GM23248 (cell line): Measurements from ENCODE around the gene TNS2. TPM values are rescaled to one million over a fixed set of nuclear protein-coding genes. Genes with fewer than 3 reads are reported as not detected.

ENCODE experiments used
- DNase-seq: peaks from one replicate; pipeline ENCODE4 v3.0.0-alpha.2; 2015
- H2AFZ ChIP-seq: fragments of 200-600 bp; sonication (generic); 2 replicates; pipeline ENCODE4 v1.6.1; 2016; ENCODE audit warnings: antibody characterized with exemption
- H3F3A ChIP-seq: fragments of 200-600 bp; sonication (generic); 2 replicates; pipeline ENCODE4 v1.6.1; 2016; ENCODE audit warnings: mild to moderate bottlenecking, antibody characterized with exemption, mixed run types; ENCODE audit not compliant: insufficient read depth
- H3K27ac ChIP-seq: fragments of 200-600 bp; sonication (generic); 2 replicates; pipeline ENCODE4 v1.5.1; 2016; ENCODE audit warnings: mild to moderate bottlenecking
- H3K27me3 ChIP-seq: fragments of 200-600 bp; sonication (generic); replicated peaks from 2 replicates; pipeline ENCODE4 v1.6.1; 2016; ENCODE audit warnings: mild to moderate bottlenecking; ENCODE audit not compliant: insufficient read depth
- H3K36me3 ChIP-seq: fragments of 200-600 bp; sonication (generic); 2 replicates; pipeline ENCODE4 v1.6.1; 2016; ENCODE audit warnings: low read depth, mild to moderate bottlenecking
- H3K4me1 ChIP-seq: fragments of 200-600 bp; sonication (generic); 2 replicates; pipeline ENCODE4 v1.6.1; 2016; ENCODE audit warnings: mild to moderate bottlenecking; ENCODE audit not compliant: insufficient read depth
- H3K4me2 ChIP-seq: fragments of 200-600 bp; sonication (generic); one replicate; pipeline ENCODE4 v1.6.1; 2016; ENCODE audit warnings: mild to moderate bottlenecking; ENCODE audit not compliant: unreplicated experiment
- H3K4me3 ChIP-seq: fragments of 200-600 bp; sonication (generic); 2 replicates; pipeline ENCODE4 v1.5.1; 2016; ENCODE audit warnings: mild to moderate bottlenecking
- H3K79me2 ChIP-seq: fragments of 200-600 bp; sonication (generic); 2 replicates; pipeline ENCODE4 v1.6.1; 2016; ENCODE audit warnings: mild to moderate bottlenecking; ENCODE audit not compliant: insufficient read depth
- H3K9ac ChIP-seq: fragments of 200-600 bp; sonication (generic); 2 replicates; pipeline ENCODE4 v1.6.1; 2016; ENCODE audit warnings: mild to moderate bottlenecking
- H3K9me2 ChIP-seq: fragments of 200-600 bp; sonication (generic); 2 replicates; pipeline ENCODE4 v1.6.1; 2016; ENCODE audit warnings: mixed run types, mild to moderate bottlenecking, moderate library complexity; ENCODE audit not compliant: insufficient read depth
- H3K9me3 ChIP-seq: fragments of 200-600 bp; sonication (generic); one replicate; pipeline ENCODE4 v1.6.1; 2017; ENCODE audit warnings: low read depth
- H4K20me1 ChIP-seq: fragments of 200-600 bp; sonication (generic); 2 replicates; pipeline ENCODE4 v1.6.0; 2016; ENCODE audit not compliant: insufficient read depth
- EZH2 ChIP-seq: fragments of 200-600 bp; sonication (generic); IDR thresholded peaks from 2 replicates; pipeline ENCODE4 v1.6.1; 2018; ENCODE audit warnings: antibody characterized with exemption, mild to moderate bottlenecking; ENCODE audit not compliant: insufficient read depth, poor library complexity, severe bottlenecking
- EZH2phosphoT487 ChIP-seq: fragments of 200-600 bp; sonication (generic); IDR thresholded peaks from 2 replicates; pipeline ENCODE4 v1.6.1; 2018; ENCODE audit warnings: antibody characterized with exemption, moderate library complexity, mild to moderate bottlenecking, low read depth; ENCODE audit not compliant: insufficient read depth
- WGBS, 2 experiments: methylation state at CpG; one replicate each; pipeline ENCODE4 v1.1.6; 2015 to 2017; ENCODE audit warnings: low lambda C conversion rate in 2 of 2, low coverage in 1 of 2; ENCODE audit errors: missing lambda C conversion rate in 2 of 2; 5-methylcytosine and 5-hydroxymethylcytosine counted together
- in situ Hi-C: fragments of 300-500 bp; cut with MboI; formaldehyde crosslinking; loops from 2 replicates; pipeline ENCODE4 v1.15.0; 2020
- polyA plus RNA-seq: library from polyadenylated mRNA; unstranded; fragments of >200 nt; fragmentation: Nextera tagmentation; extraction: Ambion mirVana; gene quantifications from 2 replicates; pipeline ENCODE4 v1.2.1, GENCODE V29; 2016
- total RNA-seq: library from RNA; depleted of rRNA; stranded (reverse); fragments of >200 nt; shearing (Covaris generic); gene quantifications from 2 replicates; pipeline ENCODE4 v1.2.3, GENCODE V29; 2014

The TNS2 gene
- total and polyA plus RNA-seq, 2 experiments from 2014 or later = 26.1 to 41.6 TPM

GRCh38 chr12:53073881-53074280, 24.0 kb downstream of the TNS2 start:
- in situ Hi-C loops = no loop called here
- WGBS, 2 experiments = 83 to 87% methylated on average over 6 of the region's 6 CpGs
- Histone ChIP-seq H3K9me2 (no peaks in the 10 kb centered on the region), H2AFZ (no peak overlapping the region), H3K4me1 (peaks cover 35% of the 10 kb centered on the region), H3K79me2 (peaks cover 45% of the 10 kb centered on the region), H4K20me1 (no peaks in the 10 kb centered on the region), H3K9me3 (no peaks in the 10 kb centered on the region), H3K27me3 (no peaks in the 10 kb centered on the region), H3K4me3 (no peak overlapping the region), H3K27ac (no peak overlapping the region), H3K9ac (no peak overlapping the region), H3K36me3 (peaks cover 3% of the 10 kb centered on the region; the same call in 1 of the 2 replicates), H3K4me2 (no peak overlapping the region), H3F3A (peaks cover 13% of the 10 kb centered on the region; the same call in 1 of the 2 replicates)
- DNase-seq = no peak
- TF ChIP-seq EZH2 (no peak), EZH2phosphoT487 (no peak)

DNA sequence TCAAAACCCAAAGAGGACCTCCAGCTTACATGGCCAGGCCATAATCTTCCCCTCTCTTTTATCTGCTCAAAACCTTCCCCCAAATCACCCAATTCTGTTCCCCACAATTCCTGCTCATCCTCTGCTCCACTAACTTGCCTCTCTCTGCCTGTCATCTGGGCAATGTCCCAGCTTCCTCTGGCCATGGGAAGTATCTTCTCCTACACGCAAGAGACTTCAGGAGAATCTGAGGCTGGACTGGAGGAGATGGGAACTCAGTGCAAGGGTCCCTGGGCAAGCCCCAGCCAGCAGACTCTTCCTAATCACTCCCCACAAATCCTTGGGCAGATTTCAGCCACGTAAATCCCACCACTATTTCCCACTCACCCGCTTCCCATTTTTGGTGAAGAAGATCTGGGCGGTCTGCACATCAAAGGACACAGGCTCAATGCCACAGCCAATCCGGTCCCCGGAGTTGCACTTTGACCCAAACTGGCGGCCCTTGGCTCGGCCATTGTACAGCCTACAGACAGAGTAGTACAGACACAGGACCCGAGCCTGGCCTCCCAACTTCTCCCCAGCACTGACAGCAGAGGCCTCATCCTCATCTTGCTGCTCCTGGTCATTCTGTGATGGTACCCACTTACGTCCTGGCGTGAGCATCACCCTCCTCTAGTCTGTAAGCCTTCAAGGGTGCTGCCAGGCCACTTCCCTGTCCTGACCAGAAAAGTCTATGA, 24.6 kb downstream of the TNS2 start:
- Histone ChIP-seq H3K9me2 (no peaks in the 10 kb centered on the region), H3K4me1 (peaks cover 35% of the 10 kb centered on the region), H3K27ac (no peak overlapping the region), H3K4me2 (no peak overlapping the region), H3K36me3 (peaks cover 3% of the 10 kb centered on the region; the same call in 1 of the 2 replicates), H3K27me3 (no peaks in the 10 kb centered on the region), H2AFZ (no peak overlapping the region), H3K9ac (no peak overlapping the region), H3K4me3 (no peak overlapping the region), H3K79me2 (peaks cover 45% of the 10 kb centered on the region), H3F3A (peaks cover 13% of the 10 kb centered on the region; the same call in 1 of the 2 replicates), H3K9me3 (no peaks in the 10 kb centered on the region), H4K20me1 (no peaks in the 10 kb centered on the region)
- DNase-seq = no peak
- 91 to 94% methylated on average over 11 of the region's 11 CpGs for WGBS, 2 experiments
- in situ Hi-C loops = no loop called here
- TF ChIP-seq EZH2 (no peak), EZH2phosphoT487 (no peak)

DNA sequence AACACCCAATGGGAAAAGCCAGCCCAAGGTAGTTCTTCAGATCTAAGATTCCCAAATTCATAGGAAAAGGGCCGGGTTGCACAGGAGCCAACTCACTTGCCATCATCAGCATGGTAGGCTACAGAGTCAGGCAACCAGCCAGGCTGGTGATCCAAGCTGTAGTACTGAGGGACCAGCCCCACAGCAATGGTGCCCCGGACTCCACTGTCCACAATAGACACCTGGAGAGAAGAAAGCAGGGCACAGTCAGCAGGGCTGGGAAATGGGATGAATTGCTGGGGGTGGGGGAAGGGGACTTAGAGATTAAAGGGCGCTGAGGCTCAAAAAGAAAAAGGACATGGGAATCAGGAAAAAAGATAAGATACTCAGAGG, 25.1 kb downstream of the TNS2 start:
- in situ Hi-C loops = no loop called here
- Histone ChIP-seq H3K4me2 (no peak overlapping the region), H3K9me2 (no peaks in the 10 kb centered on the region), H3K4me1 (peaks cover 38% of the 10 kb centered on the region), H3K27ac (no peak overlapping the region), H3F3A (peaks cover 18% of the 10 kb centered on the region), H3K4me3 (no peak overlapping the region), H3K9ac (no peak overlapping the region), H3K79me2 (peaks cover 45% of the 10 kb centered on the region), H2AFZ (no peak overlapping the region), H4K20me1 (no peaks in the 10 kb centered on the region), H3K27me3 (no peaks in the 10 kb centered on the region), H3K36me3 (peaks cover 3% of the 10 kb centered on the region; the same call in 1 of the 2 replicates), H3K9me3 (no peaks in the 10 kb centered on the region)
- 98% methylated on average over 3 of the region's 3 CpGs for WGBS, 2 experiments
- TF ChIP-seq EZH2phosphoT487 = no peak
- no peak for TF ChIP-seq EZH2
- no peak for DNase-seq

GRCh38 chr12:53076461-53076860, 26.6 kb downstream of the TNS2 start:
- in situ Hi-C loops = no loop called here
- peaks cover 37% of the 10 kb centered on the region for H3K4me1 ChIP-seq
- no peak overlapping the region for H3K4me3 ChIP-seq
- H3K27ac ChIP-seq = no peak overlapping the region
- no peaks in the 10 kb centered on the region for H3K27me3 ChIP-seq
- H3K36me3 ChIP-seq = peaks cover 3% of the 10 kb centered on the region; the same call in 1 of the 2 replicates
- no peak overlapping the region for H2AFZ ChIP-seq
- H3K9me3 ChIP-seq = no peaks in the 10 kb centered on the region
- no peak overlapping the region for H3K9ac ChIP-seq
- peaks cover 45% of the 10 kb centered on the region for H3K79me2 ChIP-seq
- H3K4me2 ChIP-seq = no peak overlapping the region
- no peaks in the 10 kb centered on the region for H3K9me2 ChIP-seq
- peaks cover 31% of the 10 kb centered on the region for H3F3A ChIP-seq
- no peak for TF ChIP-seq EZH2phosphoT487
- no peak for TF ChIP-seq EZH2
- 87 to 93% methylated on average over 3 of the region's 3 CpGs for WGBS, 2 experiments
- no peak for DNase-seq
- H4K20me1 ChIP-seq = no peaks in the 10 kb centered on the region
